HG03039 (cell line): Measurements from ENCODE around the gene SLX4IP.
"Not testable (repeated sequence)": the region's sequence is repeated elsewhere in the genome, so short reads cannot be mapped to it uniquely, and the experiment has no call there.

Experiments
- ATAC-seq: cut with Tn5 transposase; IDR thresholded peaks from one replicate; pipeline ENCODE4 v1.9.1; 2021; ENCODE audit warnings: mild to moderate bottlenecking, moderate library complexity; ENCODE audit not compliant: unreplicated experiment

Gene SLX4IP

GRCh38 chr20:10565922-10566897 lies 131.1 kb downstream of the SLX4IP start:
- ATAC-seq, result no peak

GRCh38 chr20:10568032-10568431 lies 132.9 kb downstream of the SLX4IP start:
- ATAC-seq, result no peak

GRCh38 chr20:10571313-10571815 lies 136.3 kb downstream of the SLX4IP start:
- no peak for ATAC-seq

GRCh38 chr20:10572853-10573252 lies 137.7 kb downstream of the SLX4IP start:
- ATAC-seq, result no peak

GRCh38 chr20:10573273-10573950 lies 138.3 kb downstream of the SLX4IP start:
- ATAC-seq, result no peak

- ATAC-seq, result no peak
These were observed 138.8 kb downstream of the SLX4IP start for GRCh38 chr20:10573951-10574339.

GRCh38 chr20:10576411-10577090 lies 141.4 kb downstream of the SLX4IP start:
- ATAC-seq, result no peak

- ATAC-seq, result no peak
These were observed 142.5 kb downstream of the SLX4IP start for GRCh38 chr20:10577648-10578047.

GRCh38 chr20:10578607-10579006 lies 143.5 kb downstream of the SLX4IP start:
- ATAC-seq, result no peak

- ATAC-seq, result no peak
These were observed 144.8 kb downstream of the SLX4IP start for GRCh38 chr20:10579942-10580341.

GRCh38 chr20:10580700-10581099 lies 145.6 kb downstream of the SLX4IP start:
- no peak for ATAC-seq

- ATAC-seq, result no peak
These were observed 146.7 kb downstream of the SLX4IP start for GRCh38 chr20:10581823-10582222.

GRCh38 chr20:10584371-10584770 lies 149.3 kb downstream of the SLX4IP start:
- no peak for ATAC-seq

GRCh38 chr20:10585308-10585707 lies 150.2 kb downstream of the SLX4IP start:
- no peak for ATAC-seq

- ATAC-seq, result no peak
These were observed 151.2 kb downstream of the SLX4IP start for GRCh38 chr20:10586296-10586695.

- ATAC-seq, result not testable (repeated sequence)
These were observed 155.3 kb downstream of the SLX4IP start for GRCh38 chr20:10590446-10590845.

- ATAC-seq, result no peak
These were observed 156.0 kb downstream of the SLX4IP start for GRCh38 chr20:10590950-10591671.

GRCh38 chr20:10591946-10592521 lies 156.9 kb downstream of the SLX4IP start:
- ATAC-seq, result no peak

- ATAC-seq, result no peak
These were observed 159.3 kb downstream of the SLX4IP start for GRCh38 chr20:10594296-10594868.

GRCh38 chr20:10595266-10595665 lies 160.2 kb downstream of the SLX4IP start:
- ATAC-seq, result no peak
